NB4 (cell line): ENCODE measurements around the gene EED.

Experiments
- POLR2A ChIP-seq: IDR thresholded peaks from 2 replicates; pipeline ENCODE4 v1.6.1; 2011; ENCODE audit warnings: mild to moderate bottlenecking; ENCODE audit not compliant: insufficient read length; ENCODE audit errors: extremely low read depth
- TF ChIP-seq, protein P1 (sequence below): IDR thresholded peaks from one replicate; pipeline ENCODE4 v1.5.1; 2012; ENCODE audit warnings: low read depth, low read length
- TF ChIP-seq, protein P2 (sequence below): IDR thresholded peaks from 2 replicates; pipeline ENCODE4 v1.6.1; 2011; ENCODE audit warnings: low read depth, low read length

DNA sequence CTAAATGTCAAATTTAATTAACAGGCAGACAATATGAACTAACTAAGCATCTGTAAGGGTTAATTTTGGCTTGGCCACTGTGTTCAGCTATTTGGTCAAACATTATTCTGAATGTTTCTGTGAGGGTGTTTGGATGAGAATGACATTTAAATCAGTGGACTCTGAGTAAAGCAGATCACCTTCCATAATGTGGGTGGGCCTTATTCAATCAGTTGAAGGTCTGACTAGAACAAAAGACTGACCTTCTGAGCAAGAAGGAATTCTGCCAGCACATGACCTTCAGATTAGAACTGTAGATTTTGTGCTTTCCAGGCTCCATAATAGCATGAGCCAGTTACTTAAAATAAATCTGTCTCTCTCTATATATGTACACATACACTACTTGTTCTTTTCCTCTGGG, 12.0 kb upstream of the EED start:
- TF ChIP-seq, protein P1, sequence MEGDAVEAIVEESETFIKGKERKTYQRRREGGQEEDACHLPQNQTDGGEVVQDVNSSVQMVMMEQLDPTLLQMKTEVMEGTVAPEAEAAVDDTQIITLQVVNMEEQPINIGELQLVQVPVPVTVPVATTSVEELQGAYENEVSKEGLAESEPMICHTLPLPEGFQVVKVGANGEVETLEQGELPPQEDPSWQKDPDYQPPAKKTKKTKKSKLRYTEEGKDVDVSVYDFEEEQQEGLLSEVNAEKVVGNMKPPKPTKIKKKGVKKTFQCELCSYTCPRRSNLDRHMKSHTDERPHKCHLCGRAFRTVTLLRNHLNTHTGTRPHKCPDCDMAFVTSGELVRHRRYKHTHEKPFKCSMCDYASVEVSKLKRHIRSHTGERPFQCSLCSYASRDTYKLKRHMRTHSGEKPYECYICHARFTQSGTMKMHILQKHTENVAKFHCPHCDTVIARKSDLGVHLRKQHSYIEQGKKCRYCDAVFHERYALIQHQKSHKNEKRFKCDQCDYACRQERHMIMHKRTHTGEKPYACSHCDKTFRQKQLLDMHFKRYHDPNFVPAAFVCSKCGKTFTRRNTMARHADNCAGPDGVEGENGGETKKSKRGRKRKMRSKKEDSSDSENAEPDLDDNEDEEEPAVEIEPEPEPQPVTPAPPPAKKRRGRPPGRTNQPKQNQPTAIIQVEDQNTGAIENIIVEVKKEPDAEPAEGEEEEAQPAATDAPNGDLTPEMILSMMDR = no peak
- TF ChIP-seq POLR2A = no peak
- TF ChIP-seq, protein P2, sequence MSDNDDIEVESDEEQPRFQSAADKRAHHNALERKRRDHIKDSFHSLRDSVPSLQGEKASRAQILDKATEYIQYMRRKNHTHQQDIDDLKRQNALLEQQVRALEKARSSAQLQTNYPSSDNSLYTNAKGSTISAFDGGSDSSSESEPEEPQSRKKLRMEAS = no peak
